IMR-90 (cell line): ENCODE measurements around the gene POU3F3. TPM values are rescaled to one million over a fixed set of nuclear protein-coding genes. Genes with fewer than 3 reads are reported as not detected.

ENCODE experiments used
- ATAC-seq: fragments of 200-7000 bp; cut with Tn5 transposase; 2 replicates; pipeline ENCODE4 v1.9.1; 2020; ENCODE audit warnings: low read depth, mild to moderate bottlenecking, moderate library complexity
- BruUV-seq: library from RNA; stranded (reverse); fragments of 400-500 nt; replicated peaks from 2 replicates; lab custom pipeline; 2021; lab: Mats Ljungman, UMichigan
- CTCF ChIA-PET: fragments of 300-600 bp; formaldehyde crosslinking; extraction: SDS; loops from one replicate; lab custom pipeline; 2021; ENCODE audit warnings: antibody characterized with exemption; lab: Yijun Ruan, JAX
- POLR2A ChIA-PET: fragments of 300-600 bp; sonication (Branson Sonifier 250); formaldehyde crosslinking; loops from one replicate; lab custom pipeline; 2022; ENCODE audit warnings: antibody characterized with exemption; ENCODE audit not compliant: unreplicated experiment; lab: Charles Lee
- DNase-seq: peaks from one replicate; pipeline ENCODE4 v3.0.0; 2013
- H2AFZ ChIP-seq: replicated peaks from 2 replicates; pipeline ENCODE3; 2013; ENCODE audit warnings: low read length, mild to moderate bottlenecking; ENCODE audit not compliant: poor library complexity
- H2AK5ac ChIP-seq: 2 replicates; pipeline ENCODE4 v1.6.1; 2013; ENCODE audit warnings: low read depth, low read length, inconsistent platforms
- H2AK9ac ChIP-seq: replicated peaks from 2 replicates; pipeline ENCODE3; 2013; ENCODE audit warnings: mild to moderate bottlenecking, low read depth, low read length, moderate library complexity; ENCODE audit not compliant: poor library complexity
- H2BK120ac ChIP-seq: 2 replicates; pipeline ENCODE4 v1.6.1; 2013; ENCODE audit warnings: low read depth, low read length, inconsistent platforms
- H2BK15ac ChIP-seq: 3 replicates; pipeline ENCODE4 v1.6.1; 2013; ENCODE audit warnings: low read depth, low read length, inconsistent platforms
- H2BK20ac ChIP-seq: 2 replicates; pipeline ENCODE4 v1.6.1; 2013; ENCODE audit warnings: low read depth, mild to moderate bottlenecking, inconsistent platforms, low read length, moderate library complexity
- H2BK5ac ChIP-seq: 2 replicates; pipeline ENCODE4 v1.6.1; 2013; ENCODE audit warnings: mild to moderate bottlenecking, low read depth, low read length, inconsistent platforms; ENCODE audit not compliant: poor library complexity, severe bottlenecking
- H3K14ac ChIP-seq: replicated peaks from 2 replicates; pipeline ENCODE4 v1.6.1; 2013; ENCODE audit warnings: low read depth, low read length, inconsistent platforms
- H3K18ac ChIP-seq: 2 replicates; pipeline ENCODE4 v1.6.1; 2013; ENCODE audit warnings: low read depth, low read length, control low read depth
- H3K23ac ChIP-seq: 2 replicates; pipeline ENCODE4 v1.6.1; 2013; ENCODE audit warnings: low read depth, low read length, inconsistent platforms
- H3K27ac ChIP-seq: 2 replicates; pipeline ENCODE4 v1.5.1; 2013; ENCODE audit warnings: mild to moderate bottlenecking, control low read depth, low read length; ENCODE audit not compliant: insufficient read depth
- H3K27me3 ChIP-seq: 2 replicates; pipeline ENCODE4 v1.6.1; 2013; ENCODE audit warnings: low read length; ENCODE audit not compliant: control insufficient read depth, insufficient read depth
- H3K36me3 ChIP-seq: 2 replicates; pipeline ENCODE4 v1.6.1; 2013; ENCODE audit warnings: low read length, mixed read lengths; ENCODE audit not compliant: control insufficient read depth, insufficient read depth
- H3K4ac ChIP-seq: 2 replicates; pipeline ENCODE4 v1.6.1; 2013; ENCODE audit warnings: low read depth, low read length, inconsistent platforms
- H3K4me1 ChIP-seq: 2 replicates; pipeline ENCODE4 v1.6.1; 2013; ENCODE audit warnings: low read length, mixed read lengths; ENCODE audit not compliant: control insufficient read depth, insufficient read depth
- H3K4me2 ChIP-seq: 2 replicates; pipeline ENCODE4 v1.6.1; 2013; ENCODE audit warnings: low read depth, mild to moderate bottlenecking, control low read depth, low read length, moderate library complexity
- H3K4me3 ChIP-seq: 2 replicates; pipeline ENCODE4 v1.5.1; 2013; ENCODE audit warnings: low read depth, mild to moderate bottlenecking, control low read depth, low read length, moderate library complexity; ENCODE audit not compliant: insufficient read depth
- H3K56ac ChIP-seq: 2 replicates; pipeline ENCODE4 v1.6.1; 2013; ENCODE audit warnings: low read length, inconsistent platforms; ENCODE audit not compliant: insufficient read depth; ENCODE audit errors: extremely low read depth
- H3K79me1 ChIP-seq, 2 experiments: 2 replicates each; pipeline ENCODE4 v1.6.1; 2013; ENCODE audit warnings: low read length in 2 of 2, inconsistent platforms in 1 of 2, low read depth in 1 of 2
- H3K9ac ChIP-seq: 2 replicates; pipeline ENCODE4 v1.6.1; 2013; ENCODE audit warnings: low read depth, low read length, control low read depth
- H3K9me1 ChIP-seq: 2 replicates; pipeline ENCODE4 v1.6.1; 2013; ENCODE audit warnings: low read length, inconsistent platforms; ENCODE audit not compliant: insufficient read depth
- H3K9me3 ChIP-seq: 2 replicates; pipeline ENCODE4 v1.6.1; 2013; ENCODE audit warnings: low read length; ENCODE audit not compliant: control insufficient read depth, insufficient read depth
- H4K20me1 ChIP-seq: 2 replicates; pipeline ENCODE4 v1.6.1; 2013; ENCODE audit warnings: low read length, inconsistent platforms; ENCODE audit not compliant: insufficient read depth
- H4K5ac ChIP-seq: 2 replicates; pipeline ENCODE4 v1.6.1; 2013; ENCODE audit warnings: mild to moderate bottlenecking, low read depth, low read length, control low read depth
- H4K8ac ChIP-seq, 2 experiments: 2 replicates each; pipeline ENCODE4 v1.6.1; 2013; ENCODE audit warnings: low read depth in 2 of 2, low read length in 2 of 2, control low read depth in 1 of 2, inconsistent platforms in 1 of 2
- H4K91ac ChIP-seq: 2 replicates; pipeline ENCODE4 v1.6.1; 2013; ENCODE audit warnings: low read depth, low read length, inconsistent platforms; ENCODE audit not compliant: insufficient read depth
- CEBPB ChIP-seq: IDR thresholded peaks from 2 replicates; pipeline ENCODE4 v1.6.1; 2012; ENCODE audit warnings: low read depth, low read length, improper control_type of control experiment
- POLR2A ChIP-seq: IDR thresholded peaks from 2 replicates; pipeline ENCODE4 v1.6.1; 2012; ENCODE audit warnings: mild to moderate bottlenecking, low read depth, low read length
- WGBS, 2 experiments: methylation state at CpG; one replicate each; pipeline versions ENCODE4 v1.1.5 to v1.1.7; 2013; ENCODE audit warnings: missing lambda C conversion rate in 2 of 2; ENCODE audit not compliant: insufficient read length in 1 of 2; ENCODE audit errors: extremely low coverage in 2 of 2; 5-methylcytosine and 5-hydroxymethylcytosine counted together
- dilution Hi-C: fragments of 300-500 bp; cut with HindIII; formaldehyde crosslinking; loops from one replicate; pipeline ENCODE4 v1.14.3; 2018; ENCODE audit warnings: low sequenced_read_pairs; ENCODE audit not compliant: unreplicated experiment
- in situ Hi-C: fragments of 300-500 bp; cut with MboI; formaldehyde crosslinking; loops from 3 replicates; pipeline ENCODE4 v1.14.3; 2019; ENCODE audit warnings: low sequenced_read_pairs, inconsistent platforms, mixed read lengths
- intact Hi-C: fragments of 100-400 bp; cut with micrococcal nuclease; formaldehyde crosslinking; loops from 2 replicates; pipeline ENCODE4 v1.10.0; 2022
- polyA plus RNA-seq, 3 experiments: library from polyadenylated mRNA; depleted of rRNA; stranded (reverse); fragments of >200 nt; gene quantifications; 2 replicates each; pipeline ENCODE4 v1.2.3, GENCODE V29; 2012; ENCODE audit warnings: low replicate concordance in 1 of 3
- total RNA-seq: library from RNA; depleted of rRNA; stranded (reverse); fragments of >200 nt; gene quantifications from 2 replicates; pipeline ENCODE4 v1.2.3, GENCODE V29; 2012

POU3F3 gene
- total and polyA plus RNA-seq, 2 of the 4 experiments (the other 2 are of a cell fraction): not detected

- Histone ChIP-seq H2AK9ac (no peak overlapping the region), H3K56ac (no peak overlapping the region), H4K20me1 (no peaks in the 10 kb centered on the region), H3K4me1 (no peaks in the 10 kb centered on the region), H3K18ac (no peak overlapping the region), H3K23ac (no peak overlapping the region), H3K14ac (no peak overlapping the region), H2BK120ac (no peak overlapping the region), H3K4me3 (no peak overlapping the region), H3K9ac (no peak overlapping the region), H4K5ac (no peak overlapping the region), H3K4me2 (no peak overlapping the region), H4K91ac (no peak overlapping the region), H2BK5ac (no peak overlapping the region), H3K4ac (no peak overlapping the region), H4K8ac (no peak overlapping the region), H2BK20ac (no peak overlapping the region), H3K9me1 (no peaks in the 10 kb centered on the region), H2AK5ac (no peak overlapping the region), H3K27ac (no peak overlapping the region), H3K9me3 (0 out of 2 replicates have a peak, but pooled peaks cover 2% of the 10 kb centered on the region), H2AFZ (no peak overlapping the region), H3K79me1 (no peaks in the 10 kb centered on the region), H3K36me3 (no peaks in the 10 kb centered on the region), H3K27me3 (peaks cover 36% of the 10 kb centered on the region), H2BK15ac (no peak overlapping the region)
- POLR2A ChIA-PET: no interaction called here
- dilution Hi-C loops: no loop called here
- ATAC-seq: no peak
- DNase-seq: no peak
- no CpG with 5 or more reads among the region's 2 CpGs for WGBS, 2 experiments
- in situ Hi-C loops: no loop called here
- CTCF ChIA-PET: interaction anchor here (1.3 kb wide), 1 partner anchor 9 kb away, joined by 5 read pairs; no protein-coding TSS in a partner anchor
- intact Hi-C loops: no loop called here
- no TSS peak for BruUV-seq
- TF ChIP-seq CEBPB (no peak), POLR2A (no peak)
Observed at GRCh38 chr2:104840893-104841585, 12.9 kb upstream of the POU3F3 start.
